ENCODE measurements around the gene GPA33.

The GPA33 gene

GRCh38 chr1:167117225-167117624, 27.0 kb upstream of the GPA33 start:
- DNase-seq (ENCODE audit: low read depth in 2 of 2) = no peak

- DNase-seq (ENCODE audit: low read depth in 2 of 2) = no peak
Observed at GRCh38 chr1:167116174-167116573, 26.0 kb upstream of the GPA33 start.

GRCh38 chr1:167115655-167116054, 25.5 kb upstream of the GPA33 start:
- DNase-seq (ENCODE audit: low read depth in 2 of 2) = no peak

GRCh38 chr1:167114725-167115124, 24.5 kb upstream of the GPA33 start:
- DNase-seq (ENCODE audit: low read depth in 2 of 2) = no peak

- DNase-seq (ENCODE audit: low read depth in 2 of 2) = no peak
Observed at GRCh38 chr1:167111868-167112709, 21.9 kb upstream of the GPA33 start.

GRCh38 chr1:167110586-167110985, 20.4 kb upstream of the GPA33 start:
- no peak for DNase-seq (ENCODE audit: low read depth in 2 of 2)

- no peak for DNase-seq (ENCODE audit: low read depth in 2 of 2)
Observed at GRCh38 chr1:167109125-167109524, 18.9 kb upstream of the GPA33 start.

- DNase-seq (ENCODE audit: low read depth in 2 of 2) = no peak
Observed at GRCh38 chr1:167107456-167107855, 17.3 kb upstream of the GPA33 start.

GRCh38 chr1:167106119-167106461, 15.9 kb upstream of the GPA33 start:
- DNase-seq (ENCODE audit: low read depth in 2 of 2) = no peak

- no peak for DNase-seq (ENCODE audit: low read depth in 2 of 2)
Observed at GRCh38 chr1:167105271-167106118, 15.3 kb upstream of the GPA33 start.

GRCh38 chr1:167104256-167104633, 14.1 kb upstream of the GPA33 start:
- DNase-seq (ENCODE audit: low read depth in 2 of 2) = no peak

- DNase-seq (ENCODE audit: low read depth in 2 of 2) = no peak
Observed at GRCh38 chr1:167102906-167103573, 12.9 kb upstream of the GPA33 start.

GRCh38 chr1:167101754-167102153, 11.6 kb upstream of the GPA33 start:
- DNase-seq (ENCODE audit: low read depth in 2 of 2) = no peak

- no peak for DNase-seq (ENCODE audit: low read depth in 2 of 2)
Observed at GRCh38 chr1:167100730-167101129, 10.6 kb upstream of the GPA33 start.

- no peak for DNase-seq (ENCODE audit: low read depth in 2 of 2)
Observed at GRCh38 chr1:167099851-167100250, 9.7 kb upstream of the GPA33 start.

- no peak for DNase-seq (ENCODE audit: low read depth in 2 of 2)
Observed at GRCh38 chr1:167095368-167095767, 5.2 kb upstream of the GPA33 start.

- DNase-seq (ENCODE audit: low read depth in 2 of 2) = no peak
Observed at GRCh38 chr1:167094690-167095089, 4.5 kb upstream of the GPA33 start.

- DNase-seq (ENCODE audit: low read depth in 2 of 2) = no peak
Observed at GRCh38 chr1:167093846-167094516, 3.8 kb upstream of the GPA33 start, which contains the start of gene STYXL2. Gene STYXL2 (plus strand): TSS chr1:167094075. CDS start chr1:167094850, 775 bp downstream.

- no peak for DNase-seq (ENCODE audit: low read depth in 2 of 2)
Observed at GRCh38 chr1:167092653-167093052, 2.5 kb upstream of the GPA33 start.

GRCh38 chr1:167089939-167090313, 251 bp downstream of the GPA33 start:
- DNase-seq (ENCODE audit: low read depth in 2 of 2) = no peak

- DNase-seq (ENCODE audit: low read depth in 2 of 2) = no peak
Observed at GRCh38 chr1:167088746-167089417, 1.3 kb downstream of the GPA33 start.

Measured in stimulated activated CD8-positive, alpha-beta memory T cell treated with anti-CD3 and anti-CD28 coated beads, Interleukin-2, amount 100 ng/mL, for 1 hour (primary cell).